A549 (cell line): Measurements from ENCODE around the gene HS3ST4.

Source experiments
- EP300 ChIP-seq, 2 experiments: fragments of >200 bp; sonication (Bioruptor Twin); formaldehyde crosslinking; IDR thresholded peaks; 2 replicates in 1 of 2; 3 replicates in 1 of 2; pipeline ENCODE4 v1.6.1; 2016 to 2017
- PBX3 ChIP-seq: IDR thresholded peaks from 2 replicates; pipeline ENCODE4 v1.6.1; 2012
- POLR2A ChIP-seq: IDR thresholded peaks from 2 replicates; pipeline ENCODE4 v1.6.1; 2012; ENCODE audit warnings: mild to moderate bottlenecking, low read length
- RCOR1 ChIP-seq: fragments of 150-350 bp; IDR thresholded peaks from 2 replicates; pipeline ENCODE4 v1.6.1; 2014; ENCODE audit warnings: antibody characterized with exemption, low read length, low read depth
- REST ChIP-seq: fragments of 200-600 bp; sonication (generic); IDR thresholded peaks from 2 replicates; pipeline ENCODE4 v1.6.1; 2016; ENCODE audit warnings: antibody characterized with exemption, mild to moderate bottlenecking, moderate library complexity
- TFCP2L1 ChIP-seq: fragments of 250-450 bp; sonication (Bioruptor Pico); IDR thresholded peaks from 2 replicates; pipeline ENCODE4 v1.5.0; 2021; ENCODE audit warnings: mild to moderate bottlenecking
- TF ChIP-seq, protein P1 (sequence below): fragments of >200 bp; sonication (Bioruptor Twin); formaldehyde crosslinking; IDR thresholded peaks from 3 replicates; pipeline ENCODE4 v1.5.1; 2016

DNA sequence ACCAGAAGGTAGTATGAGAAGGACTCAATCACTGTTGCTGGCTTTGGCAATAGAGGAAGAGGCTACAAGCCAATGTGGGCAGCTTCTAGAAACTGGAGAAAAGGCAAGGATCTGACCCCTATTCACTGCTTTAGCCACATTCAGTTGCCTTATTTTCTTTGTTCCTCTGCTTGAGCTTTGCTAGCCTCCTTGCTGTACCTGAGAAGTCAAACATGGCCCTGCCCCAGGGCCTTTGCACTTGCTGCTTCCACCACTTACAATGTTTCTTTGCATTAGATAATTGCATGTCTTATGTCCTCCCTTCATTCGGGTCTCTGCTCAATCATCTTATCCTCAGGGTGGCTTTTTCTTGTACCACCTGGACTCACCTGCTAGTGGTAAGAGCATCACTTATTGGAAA lies 15.8 kb downstream of the HS3ST4 start:
- no peak for TF ChIP-seq EP300 (IDR thresholded peaks at IDR 0.05)
- no peak for TF ChIP-seq REST
- TF ChIP-seq POLR2A: no peak
- no peak for TF ChIP-seq TFCP2L1 (CRISPR knock-in tag)
- TF ChIP-seq RCOR1: no peak
- TF ChIP-seq, protein P1, sequence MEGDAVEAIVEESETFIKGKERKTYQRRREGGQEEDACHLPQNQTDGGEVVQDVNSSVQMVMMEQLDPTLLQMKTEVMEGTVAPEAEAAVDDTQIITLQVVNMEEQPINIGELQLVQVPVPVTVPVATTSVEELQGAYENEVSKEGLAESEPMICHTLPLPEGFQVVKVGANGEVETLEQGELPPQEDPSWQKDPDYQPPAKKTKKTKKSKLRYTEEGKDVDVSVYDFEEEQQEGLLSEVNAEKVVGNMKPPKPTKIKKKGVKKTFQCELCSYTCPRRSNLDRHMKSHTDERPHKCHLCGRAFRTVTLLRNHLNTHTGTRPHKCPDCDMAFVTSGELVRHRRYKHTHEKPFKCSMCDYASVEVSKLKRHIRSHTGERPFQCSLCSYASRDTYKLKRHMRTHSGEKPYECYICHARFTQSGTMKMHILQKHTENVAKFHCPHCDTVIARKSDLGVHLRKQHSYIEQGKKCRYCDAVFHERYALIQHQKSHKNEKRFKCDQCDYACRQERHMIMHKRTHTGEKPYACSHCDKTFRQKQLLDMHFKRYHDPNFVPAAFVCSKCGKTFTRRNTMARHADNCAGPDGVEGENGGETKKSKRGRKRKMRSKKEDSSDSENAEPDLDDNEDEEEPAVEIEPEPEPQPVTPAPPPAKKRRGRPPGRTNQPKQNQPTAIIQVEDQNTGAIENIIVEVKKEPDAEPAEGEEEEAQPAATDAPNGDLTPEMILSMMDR: no peak
- TF ChIP-seq PBX3: no peak
